ENCODE measurements around the gene A4GNT.
"Not testable (repeated sequence)": the region's sequence is repeated elsewhere in the genome, so short reads cannot be mapped to it uniquely, and the experiment has no call there.

Gene A4GNT

DNA sequence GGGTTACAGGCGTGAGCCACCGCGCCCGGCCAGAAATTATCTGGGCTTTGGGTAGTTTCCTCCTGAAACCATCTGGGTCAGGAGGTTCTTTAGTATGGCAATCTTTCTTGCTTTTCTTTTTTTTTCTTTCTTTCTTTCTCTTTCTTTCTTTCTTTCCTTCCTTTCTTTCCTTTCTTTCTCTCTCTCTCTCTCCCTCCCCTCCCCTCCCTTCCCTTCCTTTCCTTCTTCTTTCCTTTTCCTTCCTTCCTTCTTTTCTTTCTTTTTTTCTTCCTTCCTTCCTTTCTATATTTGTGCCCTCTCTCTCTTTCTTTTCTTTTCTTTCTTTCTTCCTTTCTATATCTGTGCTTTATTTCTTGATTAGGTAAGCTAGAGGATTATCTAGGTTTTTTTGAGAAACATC lies 25.6 kb upstream of the A4GNT start:
- no peak for DNase-seq (ENCODE audit: low read depth)
- H3K4me3 ChIP-seq (ENCODE audit: control insufficient read depth, low read depth, low read length), result no peak overlapping the region
- TF ChIP-seq, protein P1, sequence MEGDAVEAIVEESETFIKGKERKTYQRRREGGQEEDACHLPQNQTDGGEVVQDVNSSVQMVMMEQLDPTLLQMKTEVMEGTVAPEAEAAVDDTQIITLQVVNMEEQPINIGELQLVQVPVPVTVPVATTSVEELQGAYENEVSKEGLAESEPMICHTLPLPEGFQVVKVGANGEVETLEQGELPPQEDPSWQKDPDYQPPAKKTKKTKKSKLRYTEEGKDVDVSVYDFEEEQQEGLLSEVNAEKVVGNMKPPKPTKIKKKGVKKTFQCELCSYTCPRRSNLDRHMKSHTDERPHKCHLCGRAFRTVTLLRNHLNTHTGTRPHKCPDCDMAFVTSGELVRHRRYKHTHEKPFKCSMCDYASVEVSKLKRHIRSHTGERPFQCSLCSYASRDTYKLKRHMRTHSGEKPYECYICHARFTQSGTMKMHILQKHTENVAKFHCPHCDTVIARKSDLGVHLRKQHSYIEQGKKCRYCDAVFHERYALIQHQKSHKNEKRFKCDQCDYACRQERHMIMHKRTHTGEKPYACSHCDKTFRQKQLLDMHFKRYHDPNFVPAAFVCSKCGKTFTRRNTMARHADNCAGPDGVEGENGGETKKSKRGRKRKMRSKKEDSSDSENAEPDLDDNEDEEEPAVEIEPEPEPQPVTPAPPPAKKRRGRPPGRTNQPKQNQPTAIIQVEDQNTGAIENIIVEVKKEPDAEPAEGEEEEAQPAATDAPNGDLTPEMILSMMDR (conservative IDR thresholded peaks at IDR 0.05; ENCODE audit: control insufficient read depth, insufficient read depth, low read depth, low read length), result no peak

DNA sequence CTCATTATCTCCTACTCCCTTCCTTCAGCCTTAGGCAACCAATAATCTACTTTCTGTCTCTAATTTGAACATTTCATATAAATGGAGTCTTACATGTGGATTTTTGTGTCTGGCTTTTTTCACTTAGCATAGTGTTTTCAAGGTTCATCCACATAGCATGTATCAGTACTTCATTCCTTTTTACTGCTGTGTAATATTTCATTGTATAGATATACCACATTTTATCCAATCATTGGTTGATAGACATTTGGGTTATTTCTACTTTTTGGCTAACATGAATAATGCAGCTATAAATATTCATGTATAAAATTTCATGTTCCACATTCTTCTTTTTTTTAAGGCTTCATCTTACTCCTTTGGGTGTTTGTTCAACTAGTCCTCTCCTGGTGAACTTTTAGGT lies 22.3 kb upstream of the A4GNT start:
- DNase-seq (ENCODE audit: low read depth), result no peak
- no peak overlapping the region for H3K4me3 ChIP-seq (ENCODE audit: control insufficient read depth, low read depth, low read length)
- TF ChIP-seq, protein P1 (conservative IDR thresholded peaks at IDR 0.05; ENCODE audit: control insufficient read depth, insufficient read depth, low read depth, low read length), result no peak

- no peak overlapping the region for H3K4me3 ChIP-seq (ENCODE audit: control insufficient read depth, low read depth, low read length)
- DNase-seq (ENCODE audit: low read depth), result peak; percentile 8
- TF ChIP-seq, protein P1 (conservative IDR thresholded peaks at IDR 0.05; ENCODE audit: control insufficient read depth, insufficient read depth, low read depth, low read length), result no peak
These were observed 16.3 kb upstream of the A4GNT start for GRCh38 chr3:138148503-138148902.

GRCh38 chr3:138142181-138142580 lies 10.0 kb upstream of the A4GNT start:
- not testable (repeated sequence) for H3K4me3 ChIP-seq (ENCODE audit: control insufficient read depth, low read depth, low read length); DNase-seq (ENCODE audit: low read depth)

GRCh38 chr3:138140940-138141339 lies 8.8 kb upstream of the A4GNT start:
- no peak overlapping the region for H3K4me3 ChIP-seq (ENCODE audit: control insufficient read depth, low read depth, low read length)
- TF ChIP-seq, protein P1 (conservative IDR thresholded peaks at IDR 0.05; ENCODE audit: control insufficient read depth, insufficient read depth, low read depth, low read length), result no peak
- no peak for DNase-seq (ENCODE audit: low read depth)

DNA sequence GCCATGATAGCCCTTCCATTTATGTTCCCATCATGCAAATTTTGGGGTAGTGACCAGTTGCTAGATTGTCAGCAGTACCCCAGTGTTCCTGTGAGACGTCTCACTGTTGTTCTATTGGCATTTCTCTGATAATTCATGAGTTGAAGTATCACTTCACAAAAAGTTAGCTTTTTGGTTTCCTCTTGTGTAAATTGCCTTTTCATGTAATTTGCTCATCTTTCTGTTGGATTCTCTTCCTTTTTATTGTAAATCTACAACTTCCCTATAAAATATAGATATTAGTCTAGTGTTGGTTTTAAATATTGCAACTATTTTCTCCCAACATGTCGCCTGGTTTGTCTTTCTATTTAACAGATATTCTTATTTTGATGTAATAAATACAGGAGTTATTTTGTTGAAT lies 7.5 kb upstream of the A4GNT start:
- H3K4me3 ChIP-seq (ENCODE audit: control insufficient read depth, low read depth, low read length), result no peak overlapping the region
- no peak for DNase-seq (ENCODE audit: low read depth)
- TF ChIP-seq, protein P1 (conservative IDR thresholded peaks at IDR 0.05; ENCODE audit: control insufficient read depth, insufficient read depth, low read depth, low read length), result no peak

- H3K4me3 ChIP-seq (ENCODE audit: control insufficient read depth, low read depth, low read length), result no peak overlapping the region
- TF ChIP-seq, protein P1 (conservative IDR thresholded peaks at IDR 0.05; ENCODE audit: control insufficient read depth, insufficient read depth, low read depth, low read length), result no peak
These were observed 5.7 kb upstream of the A4GNT start for GRCh38 chr3:138137861-138138260.

More at GRCh38 chr3:138137861-138138260, 5.7 kb upstream of the A4GNT start:
- no peak for DNase-seq (ENCODE audit: low read depth)
